SH-SY5Y (cell line): Measurements from ENCODE around the gene HECW1.

Source experiments
- GATA2 ChIP-seq: IDR thresholded peaks from 2 replicates; pipeline ENCODE4 v1.6.1; 2011; ENCODE audit warnings: mild to moderate bottlenecking, low read depth, low read length
- GATA3 ChIP-seq: IDR thresholded peaks from 2 replicates; pipeline ENCODE4 v1.6.1; 2011; ENCODE audit warnings: low read depth, mild to moderate bottlenecking, low read length, moderate library complexity

- TF ChIP-seq GATA2: no peak
- no peak for TF ChIP-seq GATA3
These were observed 40.8 kb upstream of the HECW1 start for GRCh38 chr7:43071604-43072003.
